Measurements from ENCODE around the gene CLCF1.

The CLCF1 gene

GRCh38 chr11:67373648-67374570 lies 511 bp upstream of the CLCF1 start:
- peak; percentile 58 for DNase-seq

- no peak for DNase-seq
Measured at GRCh38 chr11:67372321-67372992, 941 bp downstream of the CLCF1 start.

- no peak for DNase-seq
Measured at GRCh38 chr11:67371911-67372320, 1.5 kb downstream of the CLCF1 start.

GRCh38 chr11:67371189-67371910 lies 2.0 kb downstream of the CLCF1 start:
- no peak for DNase-seq

- DNase-seq, result no peak
Measured at GRCh38 chr11:67370351-67371076, 2.9 kb downstream of the CLCF1 start.

GRCh38 chr11:67369801-67370284 lies 3.6 kb downstream of the CLCF1 start:
- DNase-seq, result no peak

GRCh38 chr11:67369275-67369674 lies 4.1 kb downstream of the CLCF1 start:
- DNase-seq, result no peak

GRCh38 chr11:67368621-67369020 lies 4.8 kb downstream of the CLCF1 start:
- no peak for DNase-seq

GRCh38 chr11:67367761-67368227 lies 5.6 kb downstream of the CLCF1 start:
- DNase-seq, result no peak

GRCh38 chr11:67366961-67367760 lies 6.2 kb downstream of the CLCF1 start:
- DNase-seq, result no peak

- DNase-seq, result no peak
Measured at GRCh38 chr11:67366546-67366945, 6.9 kb downstream of the CLCF1 start.

- DNase-seq, result no peak
Measured at GRCh38 chr11:67365736-67366444, 7.5 kb downstream of the CLCF1 start.

- DNase-seq, result no peak
Measured at GRCh38 chr11:67364783-67365722, 8.3 kb downstream of the CLCF1 start.

- no peak for DNase-seq
Measured at GRCh38 chr11:67364169-67364568, 9.2 kb downstream of the CLCF1 start.

GRCh38 chr11:67357831-67358670 lies 15.3 kb downstream of the CLCF1 start:
- DNase-seq, result no peak

- DNase-seq, result peak; percentile 48
Measured at GRCh38 chr11:67356864-67357561, 16.4 kb downstream of the CLCF1 start.

- no peak for DNase-seq
Measured at GRCh38 chr11:67356387-67356863, 17.0 kb downstream of the CLCF1 start.

All from activated CD4-positive, alpha-beta T cell treated with anti-CD3 and anti-CD28 coated beads for 1 hour (primary cell).